ENCODE measurements around the gene OGFOD2.

The OGFOD2 gene

GRCh38 chr12:122988612-122989212 is 13.7 kb downstream of the OGFOD2 start:
- no peak overlapping the region for H3K4me3 ChIP-seq (ENCODE audit: insufficient read depth, low read depth, low read length, poor library complexity, severe bottlenecking)

GRCh38 chr12:122989225-122989839 is 14.3 kb downstream of the OGFOD2 start:
- Histone ChIP-seq H3K27ac (ENCODE audit: insufficient read depth, low read length, poor library complexity, severe bottlenecking) (no peak overlapping the region), H3K9me3 (ENCODE audit: control insufficient read depth, low read length) (no peaks in the 10 kb centered on the region), H3K27me3 (replicated peaks; ENCODE audit: control insufficient read depth, insufficient read depth, low read length, poor library complexity, severe bottlenecking) (no peaks in the 10 kb centered on the region), H3K36me3 (ENCODE audit: control insufficient read depth, insufficient read depth, low read length) (peaks cover 11% of the 10 kb centered on the region), H3K4me3 (ENCODE audit: insufficient read depth, low read depth, low read length, poor library complexity, severe bottlenecking) (no peak overlapping the region), H3K4me1 (ENCODE audit: control insufficient read depth, insufficient read depth, low read length, poor library complexity, severe bottlenecking) (no peaks in the 10 kb centered on the region)
- DNase-seq = no peak

More at GRCh38 chr12:122988612-122989212, 13.7 kb downstream of the OGFOD2 start:
- Histone ChIP-seq H3K36me3 (ENCODE audit: control insufficient read depth, insufficient read depth, low read length) (peaks cover 11% of the 10 kb centered on the region), H3K4me1 (ENCODE audit: control insufficient read depth, insufficient read depth, low read length, poor library complexity, severe bottlenecking) (peaks cover 4% of the 10 kb centered on the region), H3K27me3 (replicated peaks; ENCODE audit: control insufficient read depth, insufficient read depth, low read length, poor library complexity, severe bottlenecking) (no peaks in the 10 kb centered on the region), H3K27ac (ENCODE audit: insufficient read depth, low read length, poor library complexity, severe bottlenecking) (no peak overlapping the region), H3K9me3 (ENCODE audit: control insufficient read depth, low read length) (no peaks in the 10 kb centered on the region)
- no peak for DNase-seq

GRCh38 chr12:122989874-122990419 is 14.9 kb downstream of the OGFOD2 start:
- Histone ChIP-seq H3K9me3 (ENCODE audit: control insufficient read depth, low read length) (no peaks in the 10 kb centered on the region), H3K27ac (ENCODE audit: insufficient read depth, low read length, poor library complexity, severe bottlenecking) (no peak overlapping the region), H3K27me3 (replicated peaks; ENCODE audit: control insufficient read depth, insufficient read depth, low read length, poor library complexity, severe bottlenecking) (no peaks in the 10 kb centered on the region), H3K4me3 (ENCODE audit: insufficient read depth, low read depth, low read length, poor library complexity, severe bottlenecking) (no peak overlapping the region), H3K36me3 (ENCODE audit: control insufficient read depth, insufficient read depth, low read length) (peaks cover 11% of the 10 kb centered on the region), H3K4me1 (ENCODE audit: control insufficient read depth, insufficient read depth, low read length, poor library complexity, severe bottlenecking) (no peaks in the 10 kb centered on the region)
- no peak for DNase-seq

- Histone ChIP-seq H3K9me3 (ENCODE audit: control insufficient read depth, low read length) (no peaks in the 10 kb centered on the region), H3K27me3 (replicated peaks; ENCODE audit: control insufficient read depth, insufficient read depth, low read length, poor library complexity, severe bottlenecking) (no peaks in the 10 kb centered on the region), H3K4me1 (ENCODE audit: control insufficient read depth, insufficient read depth, low read length, poor library complexity, severe bottlenecking) (no peaks in the 10 kb centered on the region), H3K36me3 (ENCODE audit: control insufficient read depth, insufficient read depth, low read length) (peaks cover 11% of the 10 kb centered on the region), H3K4me3 (ENCODE audit: insufficient read depth, low read depth, low read length, poor library complexity, severe bottlenecking) (no peak overlapping the region), H3K27ac (ENCODE audit: insufficient read depth, low read length, poor library complexity, severe bottlenecking) (no peak overlapping the region)
- DNase-seq = no peak
Observed at GRCh38 chr12:122990561-122990960, 15.5 kb downstream of the OGFOD2 start.

- no peak overlapping the region for H3K4me3 ChIP-seq (ENCODE audit: insufficient read depth, low read depth, low read length, poor library complexity, severe bottlenecking)
- H3K27me3 ChIP-seq (replicated peaks; ENCODE audit: control insufficient read depth, insufficient read depth, low read length, poor library complexity, severe bottlenecking) = no peaks in the 10 kb centered on the region
- H3K9me3 ChIP-seq (ENCODE audit: control insufficient read depth, low read length) = no peaks in the 10 kb centered on the region
- H3K4me1 ChIP-seq (ENCODE audit: control insufficient read depth, insufficient read depth, low read length, poor library complexity, severe bottlenecking) = no peaks in the 10 kb centered on the region
- no peak overlapping the region for H3K27ac ChIP-seq (ENCODE audit: insufficient read depth, low read length, poor library complexity, severe bottlenecking)
- DNase-seq = no peak
- H3K36me3 ChIP-seq (ENCODE audit: control insufficient read depth, insufficient read depth, low read length) = peaks cover 11% of the 10 kb centered on the region
Observed at GRCh38 chr12:122990961-122991622, 16.0 kb downstream of the OGFOD2 start.

- Histone ChIP-seq H3K4me1 (ENCODE audit: control insufficient read depth, insufficient read depth, low read length, poor library complexity, severe bottlenecking) (no peaks in the 10 kb centered on the region), H3K27me3 (replicated peaks; ENCODE audit: control insufficient read depth, insufficient read depth, low read length, poor library complexity, severe bottlenecking) (no peaks in the 10 kb centered on the region), H3K36me3 (ENCODE audit: control insufficient read depth, insufficient read depth, low read length) (peaks cover 16% of the 10 kb centered on the region), H3K9me3 (ENCODE audit: control insufficient read depth, low read length) (no peaks in the 10 kb centered on the region), H3K4me3 (ENCODE audit: insufficient read depth, low read depth, low read length, poor library complexity, severe bottlenecking) (no peak overlapping the region), H3K27ac (ENCODE audit: insufficient read depth, low read length, poor library complexity, severe bottlenecking) (no peak overlapping the region)
- DNase-seq = no peak
Observed at GRCh38 chr12:122991623-122992275, 16.7 kb downstream of the OGFOD2 start.

- no peaks in the 10 kb centered on the region for H3K4me1 ChIP-seq (ENCODE audit: control insufficient read depth, insufficient read depth, low read length, poor library complexity, severe bottlenecking)
Observed at GRCh38 chr12:122992386-122992785, 17.3 kb downstream of the OGFOD2 start.

GRCh38 chr12:122994140-122994675 is 19.2 kb downstream of the OGFOD2 start:
- no peak for DNase-seq
- Histone ChIP-seq H3K36me3 (ENCODE audit: control insufficient read depth, insufficient read depth, low read length) (peaks cover 5% of the 10 kb centered on the region), H3K4me3 (ENCODE audit: insufficient read depth, low read depth, low read length, poor library complexity, severe bottlenecking) (no peak overlapping the region), H3K27ac (ENCODE audit: insufficient read depth, low read length, poor library complexity, severe bottlenecking) (no peak overlapping the region), H3K4me1 (ENCODE audit: control insufficient read depth, insufficient read depth, low read length, poor library complexity, severe bottlenecking) (no peaks in the 10 kb centered on the region), H3K9me3 (ENCODE audit: control insufficient read depth, low read length) (no peaks in the 10 kb centered on the region), H3K27me3 (replicated peaks; ENCODE audit: control insufficient read depth, insufficient read depth, low read length, poor library complexity, severe bottlenecking) (no peaks in the 10 kb centered on the region)

More at GRCh38 chr12:122992386-122992785, 17.3 kb downstream of the OGFOD2 start:
- H3K27ac ChIP-seq (ENCODE audit: insufficient read depth, low read length, poor library complexity, severe bottlenecking) = no peak overlapping the region
- H3K36me3 ChIP-seq (ENCODE audit: control insufficient read depth, insufficient read depth, low read length) = peaks cover 15% of the 10 kb centered on the region
- no peak overlapping the region for H3K4me3 ChIP-seq (ENCODE audit: insufficient read depth, low read depth, low read length, poor library complexity, severe bottlenecking)
- H3K27me3 ChIP-seq (replicated peaks; ENCODE audit: control insufficient read depth, insufficient read depth, low read length, poor library complexity, severe bottlenecking) = no peaks in the 10 kb centered on the region
- H3K9me3 ChIP-seq (ENCODE audit: control insufficient read depth, low read length) = no peaks in the 10 kb centered on the region
- no peak for DNase-seq

GRCh38 chr12:122994781-122995502 is 19.9 kb downstream of the OGFOD2 start:
- Histone ChIP-seq H3K4me1 (ENCODE audit: control insufficient read depth, insufficient read depth, low read length, poor library complexity, severe bottlenecking) (no peaks in the 10 kb centered on the region), H3K9me3 (ENCODE audit: control insufficient read depth, low read length) (no peaks in the 10 kb centered on the region), H3K36me3 (ENCODE audit: control insufficient read depth, insufficient read depth, low read length) (peaks cover 9% of the 10 kb centered on the region), H3K27me3 (replicated peaks; ENCODE audit: control insufficient read depth, insufficient read depth, low read length, poor library complexity, severe bottlenecking) (no peaks in the 10 kb centered on the region), H3K27ac (ENCODE audit: insufficient read depth, low read length, poor library complexity, severe bottlenecking) (no peak overlapping the region), H3K4me3 (ENCODE audit: insufficient read depth, low read depth, low read length, poor library complexity, severe bottlenecking) (no peak overlapping the region)
- no peak for DNase-seq
